Progenitor cell of endocrine pancreas (in vitro differentiated cells): ENCODE data around the gene GFOD2. TPM values are rescaled to one million over a fixed set of nuclear protein-coding genes. Genes with fewer than 3 reads are reported as not detected.

Experiments used
- DNase-seq: peaks from one replicate; pipeline ENCODE4 v3.0.0; 2021; ENCODE audit warnings: low spot score; ENCODE audit not compliant: unreplicated experiment
- H3K27ac Mint-ChIP-seq: 2 replicates; pipeline ENCODE4 v1.8.0; 2021; ENCODE audit warnings: mild to moderate bottlenecking, moderate library complexity, mixed read lengths
- H3K27me3 Mint-ChIP-seq: 2 replicates; pipeline ENCODE4 v1.8.0; 2021; ENCODE audit warnings: mixed read lengths
- H3K36me3 Mint-ChIP-seq: 2 replicates; pipeline ENCODE4 v1.8.0; 2022; ENCODE audit warnings: mixed read lengths; ENCODE audit not compliant: insufficient read depth
- H3K4me1 Mint-ChIP-seq: 2 replicates; pipeline ENCODE4 v1.8.0; 2021; ENCODE audit warnings: low read depth, mixed read lengths
- H3K4me3 Mint-ChIP-seq: 2 replicates; pipeline ENCODE4 v1.8.0; 2021; ENCODE audit warnings: low read depth, mild to moderate bottlenecking, moderate library complexity, mixed read lengths
- H3K9me3 Mint-ChIP-seq: 2 replicates; pipeline ENCODE4 v1.8.0; 2021; ENCODE audit warnings: low read depth, mixed read lengths
- CTCF ChIP-seq: fragments of 200-600 bp; sonication (generic); IDR thresholded peaks from one replicate; pipeline ENCODE4 v1.5.0; 2021; ENCODE audit warnings: antibody characterized with exemption, mild to moderate bottlenecking; ENCODE audit not compliant: unreplicated experiment
- total RNA-seq: library from RNA; stranded (reverse); gene quantifications from 2 replicates; pipeline ENCODE4 v1.2.1, GENCODE V29; 2021

The GFOD2 gene
- total RNA-seq, 1 donor from 2014 or later, result 38.8 TPM

DNA sequence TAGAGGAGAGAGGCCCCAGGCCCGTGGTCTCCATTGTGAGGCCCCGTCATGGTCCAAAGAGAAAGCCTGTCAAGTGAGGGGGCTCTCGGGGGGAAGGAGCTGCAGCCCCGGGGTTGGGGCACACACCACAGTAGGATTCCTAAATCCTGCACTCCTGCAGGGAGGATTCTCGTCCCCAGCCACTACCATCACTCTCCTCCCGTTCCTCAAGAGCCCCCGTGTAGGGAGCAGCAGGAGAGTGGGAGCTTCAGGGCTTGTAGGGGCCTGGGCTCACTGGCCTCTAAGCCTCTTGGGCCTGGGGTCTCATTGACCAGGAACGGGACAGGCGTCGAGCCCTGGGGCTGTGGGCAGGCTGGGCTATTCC, 51.7 kb downstream of the GFOD2 start:
- Mint-ChIP-seq H3K27me3 (no peaks in the 10 kb centered on the region), H3K36me3 (peaks cover 4% of the 10 kb centered on the region), H3K9me3 (no peaks in the 10 kb centered on the region), H3K27ac (no peak overlapping the region), H3K4me3 (peak overlapping the region; percentile 80), H3K4me1 (peaks cover 3% of the 10 kb centered on the region)
- no peak for DNase-seq
- no peak for TF ChIP-seq CTCF

DNA sequence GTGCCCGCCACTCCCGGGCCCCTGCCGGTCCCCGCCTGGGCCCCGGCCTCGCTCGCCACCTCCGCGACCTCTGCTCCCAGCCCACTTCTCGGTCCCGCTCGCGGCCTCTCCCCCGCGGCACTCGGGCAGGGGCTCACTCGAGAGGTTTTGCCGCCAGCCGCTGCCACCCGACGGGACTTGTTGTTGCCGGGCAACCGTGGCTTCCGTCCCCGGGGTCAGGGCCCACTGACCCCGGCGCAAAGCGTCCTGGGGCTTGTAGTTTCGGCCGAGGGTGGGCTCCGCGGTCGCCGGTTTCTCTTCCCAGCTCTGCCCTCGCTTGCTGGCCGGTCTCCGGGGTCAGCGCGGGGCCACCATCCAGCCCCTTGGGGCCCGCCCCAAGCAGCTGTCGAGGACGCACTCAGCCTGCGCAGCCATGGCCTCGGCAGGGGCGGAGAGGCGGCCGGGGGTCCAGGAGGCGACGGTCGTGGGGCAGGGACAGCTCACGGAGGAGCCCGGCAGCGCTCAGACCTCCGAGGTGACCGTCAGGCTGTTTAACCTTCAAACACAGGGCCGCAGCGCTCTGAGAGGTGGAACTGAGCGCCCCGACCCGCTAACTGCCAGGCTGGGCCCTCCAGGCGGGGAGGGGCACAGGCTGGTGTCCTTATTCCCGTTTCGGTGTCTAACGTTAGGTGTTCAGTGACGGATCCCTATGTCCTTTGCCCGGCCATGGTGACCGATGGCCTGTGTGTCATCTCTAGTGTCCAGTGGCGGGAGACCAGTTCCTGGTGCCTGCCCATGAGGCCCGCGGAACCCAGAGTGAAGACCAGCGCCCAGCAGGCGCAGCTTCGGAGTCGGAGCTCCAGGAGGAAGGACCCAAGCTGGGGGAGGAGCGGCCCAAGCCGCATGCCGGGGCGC, 52.3 kb downstream of the GFOD2 start, which contains the start of the genes C16orf86 and ENKD1:
TSS of gene C16orf86 (plus strand) at position 256 of the 894 bp plus-strand sequence. CDS start at position 413, 157 bp downstream.
TSS of gene ENKD1 (minus strand) at position 192 of the 894 bp plus-strand sequence. CDS start 308 bp downstream, outside the sequence.
- Mint-ChIP-seq H3K4me1 (peaks cover 3% of the 10 kb centered on the region), H3K36me3 (peaks cover 4% of the 10 kb centered on the region), H3K4me3 (peak within 1 kb of the TSS; percentile 80), H3K27me3 (no peaks in the 10 kb centered on the region), H3K9me3 (no peaks in the 10 kb centered on the region), H3K27ac (peak within 1 kb of the TSS; percentile 74)
- peak; percentile 80 for DNase-seq
- no peak for TF ChIP-seq CTCF

- no peak for DNase-seq
- Mint-ChIP-seq H3K4me1 (peaks cover 7% of the 10 kb centered on the region), H3K27ac (no peak overlapping the region), H3K27me3 (no peaks in the 10 kb centered on the region), H3K36me3 (peaks cover 4% of the 10 kb centered on the region), H3K9me3 (no peaks in the 10 kb centered on the region), H3K4me3 (peak overlapping the region; percentile 73)
- TF ChIP-seq CTCF, result no peak
Observed at GRCh38 chr16:67666032-67666551, 53.0 kb downstream of the GFOD2 start.

DNA sequence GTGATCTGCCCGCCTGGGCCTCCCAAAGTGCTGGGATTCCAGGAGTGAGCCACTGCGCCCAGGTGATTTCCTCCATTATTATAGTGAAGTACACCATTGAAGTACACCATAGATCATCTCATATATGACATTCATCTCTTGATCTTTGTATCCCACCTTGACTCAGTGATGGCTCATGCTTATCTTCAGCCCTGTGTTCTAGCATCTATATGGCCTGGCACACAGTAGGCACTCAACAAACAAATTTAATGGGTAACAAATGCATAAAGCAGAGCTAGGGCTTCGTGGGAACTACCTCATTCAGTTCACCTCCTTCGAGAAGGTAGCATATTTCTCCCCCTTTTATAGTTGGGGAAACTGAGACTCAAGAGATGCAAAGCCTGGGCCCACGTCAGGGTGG, 53.5 kb downstream of the GFOD2 start:
- H3K27me3 Mint-ChIP-seq, result no peaks in the 10 kb centered on the region
- H3K36me3 Mint-ChIP-seq, result peaks cover 4% of the 10 kb centered on the region
- DNase-seq, result no peak
- no peak for TF ChIP-seq CTCF
- H3K27ac Mint-ChIP-seq, result no peak overlapping the region
- H3K4me1 Mint-ChIP-seq, result peaks cover 8% of the 10 kb centered on the region
- H3K9me3 Mint-ChIP-seq, result no peaks in the 10 kb centered on the region
- H3K4me3 Mint-ChIP-seq, result peak overlapping the region; percentile 73

DNA sequence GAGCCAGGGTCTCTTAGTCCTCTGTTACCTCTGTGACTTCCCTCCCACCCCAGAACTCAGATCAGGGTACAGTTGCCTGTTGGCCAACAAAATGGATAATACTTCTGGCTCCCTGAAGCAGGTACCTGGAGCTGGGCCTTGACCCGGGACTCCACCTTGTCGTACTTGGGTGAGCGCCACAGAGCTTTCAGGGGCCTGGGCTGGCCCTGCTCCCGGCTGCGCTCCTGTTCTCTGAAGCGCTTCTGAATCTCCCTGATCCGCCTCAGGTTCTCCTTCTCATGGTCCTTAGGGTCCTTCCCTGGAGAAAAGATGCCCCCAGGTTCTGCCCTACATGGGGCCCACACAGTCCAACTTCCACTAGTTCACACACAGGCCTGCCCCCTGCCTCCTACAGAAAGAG, 54.2 kb downstream of the GFOD2 start:
- H3K4me1 Mint-ChIP-seq, result peaks cover 8% of the 10 kb centered on the region
- H3K36me3 Mint-ChIP-seq, result peaks cover 4% of the 10 kb centered on the region
- DNase-seq, result no peak
- no peak overlapping the region for H3K27ac Mint-ChIP-seq
- no peaks in the 10 kb centered on the region for H3K9me3 Mint-ChIP-seq
- peak overlapping the region; percentile 44 for H3K4me3 Mint-ChIP-seq
- no peaks in the 10 kb centered on the region for H3K27me3 Mint-ChIP-seq
- no peak for TF ChIP-seq CTCF
